Measurements from ENCODE around the gene CACNA1G.

The CACNA1G gene

DNA sequence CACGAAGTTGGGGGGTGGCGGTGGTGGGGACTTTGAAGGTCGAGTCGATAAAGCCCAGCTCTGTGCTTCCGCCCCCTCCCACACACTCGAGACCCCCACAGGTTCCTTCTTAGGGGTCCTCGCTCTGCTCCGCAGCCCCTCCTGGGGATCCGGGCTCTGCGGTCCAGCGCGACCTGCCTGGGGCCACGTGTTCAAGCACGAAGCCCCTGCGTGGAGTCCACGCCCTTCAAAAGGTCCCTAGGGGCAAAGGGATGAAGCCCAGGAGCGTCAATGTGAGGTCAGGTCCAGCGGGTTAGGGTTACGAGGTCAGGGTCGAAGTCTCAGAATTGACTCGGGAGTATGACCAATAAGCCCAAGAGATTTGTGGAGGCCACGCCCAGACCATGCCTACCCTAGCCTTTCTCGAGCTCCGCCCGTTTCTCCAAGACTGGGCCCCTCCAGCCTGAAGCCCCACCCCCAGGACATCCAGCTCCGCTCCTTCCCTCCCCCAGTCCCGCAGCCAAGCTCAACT lies 786 bp upstream of the CACNA1G start:
- ATAC-seq (ENCODE audit: low read depth) (peak; percentile 58), DNase-seq (ENCODE audit: low spot score) (no peak)
- no peaks in the 10 kb centered on the region for H3K4me1 ChIP-seq (ENCODE audit: insufficient read depth, poor library complexity, severe bottlenecking)
- H3K27me3 ChIP-seq (ENCODE audit: insufficient read depth, poor library complexity, severe bottlenecking), result peaks cover 36% of the 10 kb centered on the region
- TF ChIP-seq, protein P1, sequence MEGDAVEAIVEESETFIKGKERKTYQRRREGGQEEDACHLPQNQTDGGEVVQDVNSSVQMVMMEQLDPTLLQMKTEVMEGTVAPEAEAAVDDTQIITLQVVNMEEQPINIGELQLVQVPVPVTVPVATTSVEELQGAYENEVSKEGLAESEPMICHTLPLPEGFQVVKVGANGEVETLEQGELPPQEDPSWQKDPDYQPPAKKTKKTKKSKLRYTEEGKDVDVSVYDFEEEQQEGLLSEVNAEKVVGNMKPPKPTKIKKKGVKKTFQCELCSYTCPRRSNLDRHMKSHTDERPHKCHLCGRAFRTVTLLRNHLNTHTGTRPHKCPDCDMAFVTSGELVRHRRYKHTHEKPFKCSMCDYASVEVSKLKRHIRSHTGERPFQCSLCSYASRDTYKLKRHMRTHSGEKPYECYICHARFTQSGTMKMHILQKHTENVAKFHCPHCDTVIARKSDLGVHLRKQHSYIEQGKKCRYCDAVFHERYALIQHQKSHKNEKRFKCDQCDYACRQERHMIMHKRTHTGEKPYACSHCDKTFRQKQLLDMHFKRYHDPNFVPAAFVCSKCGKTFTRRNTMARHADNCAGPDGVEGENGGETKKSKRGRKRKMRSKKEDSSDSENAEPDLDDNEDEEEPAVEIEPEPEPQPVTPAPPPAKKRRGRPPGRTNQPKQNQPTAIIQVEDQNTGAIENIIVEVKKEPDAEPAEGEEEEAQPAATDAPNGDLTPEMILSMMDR (IDR thresholded peaks at IDR 0.05; ENCODE audit: poor library complexity, severe bottlenecking), result no peak
- H3K9me3 ChIP-seq (ENCODE audit: severe bottlenecking), result no peaks in the 10 kb centered on the region
- no peak overlapping the region for H3K27ac ChIP-seq (ENCODE audit: poor library complexity, severe bottlenecking)
- no peaks in the 10 kb centered on the region for H3K36me3 ChIP-seq (ENCODE audit: low read depth)
- peak overlapping the region; percentile 35 for H3K4me3 ChIP-seq (ENCODE audit: severe bottlenecking)

DNA sequence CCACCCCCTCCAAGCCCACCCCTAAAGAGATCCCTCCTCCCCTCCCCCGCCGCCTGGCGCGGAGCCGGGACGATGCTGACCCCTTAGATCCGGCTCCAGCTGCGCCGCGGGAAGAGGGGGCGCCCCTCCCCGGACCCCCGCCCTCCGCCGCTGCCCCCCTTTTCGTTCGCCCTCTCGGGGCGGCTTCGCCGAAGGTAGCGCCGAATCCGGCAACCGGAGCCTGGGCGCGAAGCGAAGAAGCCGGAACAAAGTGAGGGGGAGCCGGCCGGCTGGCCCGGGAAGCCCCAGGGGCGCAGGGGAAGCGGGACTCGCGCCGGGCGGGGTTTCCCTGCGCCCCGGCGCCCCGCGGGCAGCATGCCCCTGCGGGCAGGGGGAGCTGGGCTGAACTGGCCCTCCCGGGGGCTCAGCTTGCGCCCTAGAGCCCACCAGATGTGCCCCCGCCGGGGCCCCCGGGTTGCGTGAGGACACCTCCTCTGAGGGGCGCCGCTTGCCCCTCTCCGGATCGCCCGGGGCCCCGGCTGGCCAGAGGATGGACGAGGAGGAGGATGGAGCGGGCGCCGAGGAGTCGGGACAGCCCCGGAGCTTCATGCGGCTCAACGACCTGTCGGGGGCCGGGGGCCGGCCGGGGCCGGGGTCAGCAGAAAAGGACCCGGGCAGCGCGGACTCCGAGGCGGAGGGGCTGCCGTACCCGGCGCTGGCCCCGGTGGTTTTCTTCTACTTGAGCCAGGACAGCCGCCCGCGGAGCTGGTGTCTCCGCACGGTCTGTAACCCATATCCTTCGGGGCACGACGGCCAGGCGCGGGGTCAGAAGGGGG lies 623 bp downstream of the CACNA1G start:
- no peak for DNase-seq (ENCODE audit: low spot score)
- H3K9me3 ChIP-seq (ENCODE audit: severe bottlenecking), result no peaks in the 10 kb centered on the region
- H3K27me3 ChIP-seq (ENCODE audit: insufficient read depth, poor library complexity, severe bottlenecking), result peaks cover 36% of the 10 kb centered on the region
- TF ChIP-seq, protein P1 (IDR thresholded peaks at IDR 0.05; ENCODE audit: poor library complexity, severe bottlenecking), result no peak
- H3K4me3 ChIP-seq (ENCODE audit: severe bottlenecking), result peak overlapping the region; percentile 35
- H3K4me1 ChIP-seq (ENCODE audit: insufficient read depth, poor library complexity, severe bottlenecking), result no peaks in the 10 kb centered on the region
- no peak overlapping the region for H3K27ac ChIP-seq (ENCODE audit: poor library complexity, severe bottlenecking)
- no peaks in the 10 kb centered on the region for H3K36me3 ChIP-seq (ENCODE audit: low read depth)
- ATAC-seq (ENCODE audit: low read depth), result no peak

DNA sequence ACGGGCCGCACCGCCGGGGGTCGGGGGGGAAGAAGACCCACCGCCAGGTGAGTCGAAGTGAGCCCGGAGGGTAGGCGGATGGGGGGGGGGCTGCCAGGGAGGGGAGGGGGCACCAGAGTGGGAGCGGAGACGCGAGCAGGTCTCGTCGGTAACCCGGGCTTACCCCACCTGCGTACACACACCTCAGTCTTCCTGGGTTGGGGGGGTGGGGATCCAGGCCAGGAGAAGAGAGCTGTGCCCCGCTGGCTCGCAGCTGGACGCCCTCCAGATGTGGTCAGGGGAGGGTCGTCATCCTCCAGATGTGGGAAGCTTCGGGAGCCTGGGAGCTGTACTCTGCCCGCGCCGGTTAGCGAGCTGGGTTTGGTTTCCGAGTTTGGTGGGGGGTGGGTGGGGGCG lies 1.2 kb downstream of the CACNA1G start:
- DNase-seq (ENCODE audit: low spot score) (no peak), ATAC-seq (ENCODE audit: low read depth) (no peak)
- H3K4me1 ChIP-seq (ENCODE audit: insufficient read depth, poor library complexity, severe bottlenecking), result no peaks in the 10 kb centered on the region
- H3K27me3 ChIP-seq (ENCODE audit: insufficient read depth, poor library complexity, severe bottlenecking), result peaks cover 36% of the 10 kb centered on the region
- H3K36me3 ChIP-seq (ENCODE audit: low read depth), result no peaks in the 10 kb centered on the region
- no peak overlapping the region for H3K4me3 ChIP-seq (ENCODE audit: severe bottlenecking)
- no peak overlapping the region for H3K27ac ChIP-seq (ENCODE audit: poor library complexity, severe bottlenecking)
- TF ChIP-seq, protein P1 (IDR thresholded peaks at IDR 0.05; ENCODE audit: poor library complexity, severe bottlenecking), result no peak
- H3K9me3 ChIP-seq (ENCODE audit: severe bottlenecking), result no peaks in the 10 kb centered on the region

DNA sequence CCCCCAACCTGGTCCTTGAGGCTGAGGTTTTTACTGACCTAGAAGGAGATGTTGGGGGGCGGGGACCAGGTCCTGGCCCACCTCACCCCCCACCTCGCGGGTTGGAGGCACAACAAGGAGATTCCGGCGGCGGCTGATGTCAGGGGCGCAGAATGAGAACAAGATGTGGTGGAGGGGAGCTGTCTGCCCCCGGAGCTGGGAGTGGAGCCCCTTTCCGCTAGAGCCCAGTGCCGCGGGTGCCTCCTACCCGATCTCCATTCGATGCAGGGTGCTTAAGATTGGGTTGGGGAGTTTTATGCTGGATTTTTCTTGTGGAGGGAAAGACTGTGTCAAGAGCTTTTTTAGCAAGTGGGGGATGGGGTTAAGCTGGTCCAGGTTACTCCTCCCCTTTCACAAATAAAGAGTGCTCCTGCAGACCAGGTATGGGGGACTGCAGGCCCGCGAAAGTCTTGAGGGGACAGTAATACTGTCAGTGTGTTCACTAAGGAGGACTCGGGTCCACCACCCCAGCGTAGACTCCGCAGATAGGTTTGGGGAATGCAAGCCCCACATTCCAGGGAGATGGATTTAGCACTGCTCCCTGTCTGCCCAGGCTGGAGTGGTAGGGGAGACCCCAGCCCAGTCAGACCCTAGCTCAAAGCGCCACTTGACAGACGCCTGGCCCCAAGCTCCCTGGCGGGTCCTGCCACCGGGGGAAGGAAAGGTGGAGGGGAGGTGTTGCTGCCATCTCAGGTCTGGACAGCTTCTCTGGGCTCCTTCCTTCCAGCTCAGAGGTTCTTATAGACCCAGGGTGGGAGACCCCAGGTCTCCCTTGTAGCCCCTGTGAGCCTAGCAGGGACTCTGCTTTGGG lies 2.0 kb downstream of the CACNA1G start:
- H3K9me3 ChIP-seq (ENCODE audit: severe bottlenecking), result no peaks in the 10 kb centered on the region
- no peak overlapping the region for H3K4me3 ChIP-seq (ENCODE audit: severe bottlenecking)
- peaks cover 36% of the 10 kb centered on the region for H3K27me3 ChIP-seq (ENCODE audit: insufficient read depth, poor library complexity, severe bottlenecking)
- H3K36me3 ChIP-seq (ENCODE audit: low read depth), result no peaks in the 10 kb centered on the region
- TF ChIP-seq, protein P1 (IDR thresholded peaks at IDR 0.05; ENCODE audit: poor library complexity, severe bottlenecking), result no peak
- no peak overlapping the region for H3K27ac ChIP-seq (ENCODE audit: poor library complexity, severe bottlenecking)
- no peak for ATAC-seq (ENCODE audit: low read depth)
- no peaks in the 10 kb centered on the region for H3K4me1 ChIP-seq (ENCODE audit: insufficient read depth, poor library complexity, severe bottlenecking)
- DNase-seq (ENCODE audit: low spot score), result no peak

All from RWPE2 (cell line).